Bladder microvascular endothelial cell (primary cell): Measurements from ENCODE around the gene FAM89A. TPM values are rescaled to one million over a fixed set of nuclear protein-coding genes. Genes with fewer than 3 reads are reported as not detected.

Experiments used
- total RNA-seq: library from RNA; depleted of rRNA; stranded (reverse); fragments of >200 nt; gene quantifications from 2 replicates; pipeline ENCODE4 v1.2.3, GENCODE V29; 2014

The FAM89A gene
- total RNA-seq = 18.3 and 25.9 TPM in 2 replicates

GRCh38 chr1:231040019-231040799, at the start of gene FAM89A:
TSS of gene FAM89A (minus strand) at chr1:231040254. CDS start at chr1:231040211, 43 bp downstream.

GRCh38 chr1:230978491-230979388, 61.3 kb downstream of the FAM89A start, which contains the start of the genes ARV1 and TTC13:
TSS of gene ARV1 (plus strand) at chr1:230979094. CDS start at chr1:230979106, 12 bp downstream.
TSS of gene TTC13 (minus strand) at chr1:230978861. CDS start at chr1:230978830, 31 bp downstream.

Other genes with a start within 250 kb of the FAM89A start
- gene C1orf198, start 171.7 kb downstream of the FAM89A start, total RNA-seq = 8.9 and 26.9 TPM in 2 replicates
- 18.3 and 20.4 TPM in 2 replicates for gene TTC13, start 61.4 kb downstream of the FAM89A start, total RNA-seq
- gene ARV1, start 61.2 kb downstream of the FAM89A start, total RNA-seq = 5.7 and 7.6 TPM in 2 replicates
- not detected in 2 replicates for gene TRIM67, start 121.8 kb upstream of the FAM89A start, total RNA-seq
- 40.0 and 52.5 TPM in 2 replicates for gene GNPAT, start 201.0 kb upstream of the FAM89A start, total RNA-seq